ENCODE results near the gene ERRFI1.

DNA sequence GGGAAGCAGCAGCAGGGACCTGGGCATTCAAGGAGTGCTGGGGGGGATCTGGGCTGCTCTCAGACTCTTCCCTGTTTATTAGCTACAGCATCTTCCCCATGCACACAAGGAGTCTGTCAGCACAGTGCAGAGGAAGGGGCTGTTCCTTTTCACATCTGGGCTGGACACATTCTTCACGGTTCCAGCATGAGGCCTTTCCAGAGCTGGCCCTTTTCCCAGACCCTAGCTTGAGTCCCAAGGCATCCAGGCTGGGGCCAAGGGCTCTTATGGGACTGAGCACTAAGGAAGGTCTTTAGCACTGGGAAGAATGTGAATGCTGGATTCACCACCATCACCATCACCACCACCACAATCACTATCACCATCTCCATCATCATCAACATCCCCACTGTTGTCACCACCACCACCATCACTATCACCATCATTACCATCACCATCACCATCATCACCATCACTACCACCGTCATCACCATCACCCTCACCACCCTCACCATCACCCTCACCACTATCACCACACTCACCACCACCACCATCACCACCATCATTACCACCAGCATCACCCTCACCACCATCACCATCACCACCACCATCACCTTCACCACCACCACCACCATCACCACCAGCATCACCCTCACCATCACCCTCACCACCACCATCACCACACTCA, 36.2 kb downstream of the ERRFI1 start:
- TF ChIP-seq, protein P1, sequence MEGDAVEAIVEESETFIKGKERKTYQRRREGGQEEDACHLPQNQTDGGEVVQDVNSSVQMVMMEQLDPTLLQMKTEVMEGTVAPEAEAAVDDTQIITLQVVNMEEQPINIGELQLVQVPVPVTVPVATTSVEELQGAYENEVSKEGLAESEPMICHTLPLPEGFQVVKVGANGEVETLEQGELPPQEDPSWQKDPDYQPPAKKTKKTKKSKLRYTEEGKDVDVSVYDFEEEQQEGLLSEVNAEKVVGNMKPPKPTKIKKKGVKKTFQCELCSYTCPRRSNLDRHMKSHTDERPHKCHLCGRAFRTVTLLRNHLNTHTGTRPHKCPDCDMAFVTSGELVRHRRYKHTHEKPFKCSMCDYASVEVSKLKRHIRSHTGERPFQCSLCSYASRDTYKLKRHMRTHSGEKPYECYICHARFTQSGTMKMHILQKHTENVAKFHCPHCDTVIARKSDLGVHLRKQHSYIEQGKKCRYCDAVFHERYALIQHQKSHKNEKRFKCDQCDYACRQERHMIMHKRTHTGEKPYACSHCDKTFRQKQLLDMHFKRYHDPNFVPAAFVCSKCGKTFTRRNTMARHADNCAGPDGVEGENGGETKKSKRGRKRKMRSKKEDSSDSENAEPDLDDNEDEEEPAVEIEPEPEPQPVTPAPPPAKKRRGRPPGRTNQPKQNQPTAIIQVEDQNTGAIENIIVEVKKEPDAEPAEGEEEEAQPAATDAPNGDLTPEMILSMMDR (IDR thresholded peaks at IDR 0.05; ENCODE audit: low read depth, low read length), result no peak
- no peak for TF ChIP-seq EZH2phosphoT487 (IDR thresholded peaks at IDR 0.05; ENCODE audit: low read depth)
